B cell (primary cell): Measurements from ENCODE around the gene PHACTR1. TPM values are rescaled to one million over a fixed set of nuclear protein-coding genes. Genes with fewer than 3 reads are reported as not detected.

Experiments
- ATAC-seq: fragments of 200-7000 bp; cut with Tn5 transposase; one replicate; pipeline ENCODE4 v1.10.0; 2021; ENCODE audit warnings: low read depth, mild to moderate bottlenecking, moderate number of reproducible peaks, moderate library complexity
- CTCF ChIA-PET: fragments of 350-600 bp; sonication (Branson Sonifier 250); formaldehyde crosslinking; loops from one replicate; lab custom pipeline; 2021; ENCODE audit warnings: antibody characterized with exemption, inconsistent platforms; lab: Charles Lee
- POLR2A ChIA-PET: fragments of 350-600 bp; sonication (Branson Sonifier 250); formaldehyde crosslinking; loops from one replicate; lab custom pipeline; 2021; ENCODE audit warnings: antibody characterized with exemption; lab: Charles Lee
- DNase-seq: peaks from one replicate; pipeline ENCODE4 v3.0.0; 2013
- H2AFZ ChIP-seq: 2 replicates; pipeline ENCODE4 v1.6.1; 2012; ENCODE audit warnings: mild to moderate bottlenecking, low read depth, low read length; ENCODE audit not compliant: insufficient read depth, poor library complexity, severe bottlenecking
- H3K27ac ChIP-seq, 2 donors: 1 replicate in 1 of 2; 2 replicates in 1 of 2; pipeline ENCODE4 v1.5.1; 2012 to 2013; ENCODE audit warnings: low read length in 2 of 2, mild to moderate bottlenecking in 2 of 2, moderate library complexity in 1 of 2
- H3K27me3 ChIP-seq, 4 experiments: fragments of 200-600 bp in 1 of 4; sonication (generic) in 1 of 4; replicated peaks in 1 of 4; 1 replicate in 2 of 4; 2 replicates in 2 of 4; pipeline versions ENCODE4 v1.6.1 to v1.7.0; 2013 to 2016; ENCODE audit warnings: low read length in 3 of 4, mild to moderate bottlenecking in 2 of 4, mixed read lengths in 1 of 4, moderate library complexity in 1 of 4; ENCODE audit not compliant: insufficient read depth in 4 of 4, control insufficient read depth in 3 of 4; ENCODE audit errors: control extremely low read depth in 1 of 4
- H3K36me3 ChIP-seq, 2 experiments: replicated peaks in 1 of 2; 1 replicate in 1 of 2; 2 replicates in 1 of 2; pipeline versions ENCODE4 v1.6.1 to v1.7.1; 2013; ENCODE audit warnings: low read length in 1 of 2; ENCODE audit not compliant: insufficient read depth in 2 of 2, control insufficient read depth in 1 of 2; ENCODE audit errors: control extremely low read depth in 1 of 2, extremely low read depth in 1 of 2
- H3K4me1 ChIP-seq, 2 donors: fragments of 200-600 bp in 1 of 2; sonication (generic) in 1 of 2; 1 replicate in 1 of 2; 2 replicates in 1 of 2; pipeline versions ENCODE4 v1.5.1 to v1.6.1; 2013 to 2017; ENCODE audit warnings: low read length in 2 of 2; ENCODE audit not compliant: control insufficient read depth in 2 of 2, insufficient read depth in 2 of 2
- H3K4me2 ChIP-seq: replicated peaks from 2 replicates; pipeline ENCODE3; 2012; ENCODE audit warnings: mild to moderate bottlenecking, low read depth, low read length; ENCODE audit not compliant: poor library complexity, severe bottlenecking
- H3K4me3 ChIP-seq, 5 experiments: fragments of 200-600 bp in 1 of 5; sonication (generic) in 1 of 5; 1 replicate in 3 of 5; 2 replicates in 2 of 5; pipeline versions ENCODE4 v1.5.1 to v1.7.0; 2011 to 2016; ENCODE audit warnings: low read length in 4 of 5, mild to moderate bottlenecking in 4 of 5, low read depth in 2 of 5, control low read depth in 1 of 5, moderate library complexity in 1 of 5; ENCODE audit not compliant: insufficient read depth in 1 of 5; ENCODE audit errors: control extremely low read depth in 1 of 5, extremely low read depth in 1 of 5
- H3K79me2 ChIP-seq: fragments of 200-600 bp; sonication (generic); one replicate; pipeline ENCODE4 v1.6.0; 2016; ENCODE audit warnings: low read length; ENCODE audit not compliant: control insufficient read depth, insufficient read depth
- H3K9ac ChIP-seq: fragments of 200-600 bp; sonication (generic); 2 replicates; pipeline ENCODE4 v1.6.1; 2017; ENCODE audit warnings: mild to moderate bottlenecking, low read length, moderate library complexity
- H3K9me3 ChIP-seq, 3 donors: one replicate each; pipeline versions ENCODE4 v1.6.1 to v1.7.1; 2013; ENCODE audit warnings: low read length in 2 of 3; ENCODE audit not compliant: control insufficient read depth in 2 of 3, insufficient read depth in 1 of 3; ENCODE audit errors: control extremely low read depth in 1 of 3
- H4K20me1 ChIP-seq: 2 replicates; pipeline ENCODE4 v1.6.0; 2012; ENCODE audit warnings: mild to moderate bottlenecking, low read length; ENCODE audit not compliant: insufficient read depth, control insufficient read depth, poor library complexity, severe bottlenecking
- H3K27ac Mint-ChIP-seq: one replicate; pipeline ENCODE4 v1.8.0; 2021; ENCODE audit warnings: mixed read lengths
- H3K27me3 Mint-ChIP-seq: one replicate; pipeline ENCODE4 v1.8.0; 2021; ENCODE audit warnings: mixed read lengths
- H3K4me1 Mint-ChIP-seq: one replicate; pipeline ENCODE4 v1.8.0; 2021; ENCODE audit warnings: mixed read lengths
- H3K4me3 Mint-ChIP-seq: one replicate; pipeline ENCODE4 v1.8.0; 2021; ENCODE audit warnings: mixed read lengths
- H3K9me3 Mint-ChIP-seq: one replicate; pipeline ENCODE4 v1.8.0; 2022; ENCODE audit warnings: mixed read lengths; ENCODE audit not compliant: insufficient read depth
- CTCF ChIP-seq: fragments of 200-600 bp; IDR thresholded peaks from one replicate; pipeline ENCODE4 v1.8.0; 2022; ENCODE audit warnings: antibody characterized with exemption, mild to moderate bottlenecking
- EZH2 ChIP-seq: IDR thresholded peaks from 2 replicates; pipeline ENCODE4 v1.6.1; 2012; ENCODE audit warnings: borderline replicate concordance, low read depth, mild to moderate bottlenecking, moderate library complexity, low read length; ENCODE audit not compliant: insufficient read depth, poor library complexity, severe bottlenecking
- WGBS: methylation state at CpG from one replicate; pipeline ENCODE4 v1.1.5; 2013; ENCODE audit warnings: missing lambda C conversion rate; ENCODE audit not compliant: insufficient coverage; 5-methylcytosine and 5-hydroxymethylcytosine counted together
- intact Hi-C: fragments of 100-400 bp; cut with micrococcal nuclease; formaldehyde crosslinking; loops from one replicate; pipeline ENCODE4 v1.10.0; 2022
- polyA plus RNA-seq: library from polyadenylated mRNA; depleted of rRNA; stranded (reverse); fragments of >200 nt; gene quantifications from 2 replicates; pipeline ENCODE4 v1.2.3, GENCODE V29; 2012
- total RNA-seq, 2 donors: library from RNA; stranded (reverse); fragments of 120-200 nt in 1 of 2; gene quantifications; 1 replicate in 1 of 2; 2 replicates in 1 of 2; pipeline versions ENCODE4 v1.2.3 to v1.2.4, GENCODE V29; 2013 to 2022

Gene PHACTR1
- total and polyA plus RNA-seq, 2 donors (not counting 1 experiment from before 2014, with no cell fraction given) = 30.2 to 129 TPM

- ATAC-seq (no peak), DNase-seq (peak; percentile 33)
- Histone ChIP-seq H3K27ac (peak overlapping the region; percentile 94 to 96), H3K79me2 (peaks cover 98% of the 10 kb centered on the region), H3K9ac (peak overlapping the region; percentile 88), H3K4me3 (peak overlapping the region; percentile 75 to 99 (median 93)), H3K9me3 (no peaks in the 10 kb centered on the region), H2AFZ (no peak overlapping the region), H3K4me2 (peak overlapping the region; percentile 73), H4K20me1 (peaks cover 15% of the 10 kb centered on the region), H3K36me3 (peaks cover 0 to 49% of the 10 kb centered on the region in 2 experiments), H3K27me3 (no peaks in the 10 kb centered on the region), H3K4me1 (peaks cover 57 to 72% of the 10 kb centered on the region in 2 donors)
- intact Hi-C loops = loop anchor here (2.0 to 5.0 kb wide), 2 partner anchors 41 to 363 kb away; no protein-coding TSS in a partner anchor
- peaks cover 74% of the 10 kb centered on the region for H3K4me1 Mint-ChIP-seq
- ChIA-PET POLR2A (interaction anchor here (0.6 to 1.8 kb wide), 6 partner anchors 14 to 435 kb away, joined by 3 to 8 read pairs (median 4); partner anchors contain the start of gene TBC1D7), CTCF (interaction anchor here (0.8 to 8.2 kb wide), 12 partner anchors 10 to 108 kb away, joined by 3 to 152 read pairs (median 6); partner anchors contain the start of gene TBC1D7)
- H3K4me3 Mint-ChIP-seq = peak overlapping the region; percentile 94
- 60% methylated on average over 1 of the region's 8 CpGs for WGBS
- H3K9me3 Mint-ChIP-seq = no peaks in the 10 kb centered on the region
- peak overlapping the region; percentile 90 for H3K27ac Mint-ChIP-seq
- no peak for TF ChIP-seq CTCF
- no peak for TF ChIP-seq EZH2
- H3K27me3 Mint-ChIP-seq = no peaks in the 10 kb centered on the region
Observed at GRCh38 chr6:13275435-13275989, 558.9 kb downstream of the PHACTR1 start.

GRCh38 chr6:13277231-13277630 is 560.7 kb downstream of the PHACTR1 start:
- peaks cover 46 to 68% of the 10 kb centered on the region in 2 donors for H3K4me1 ChIP-seq
- H3K4me2 ChIP-seq = peak overlapping the region; percentile 58
- no peak overlapping the region for H3K4me3 ChIP-seq
- H3K9ac ChIP-seq = no peak overlapping the region
- no peaks in the 10 kb centered on the region for H3K9me3 ChIP-seq
- no peak for ATAC-seq
- H3K27ac ChIP-seq = peak overlapping the region; percentile 5 to 70
- Mint-ChIP-seq H3K9me3 (no peaks in the 10 kb centered on the region), H3K4me3 (peak overlapping the region; percentile 63), H3K27ac (peak overlapping the region; percentile 57), H3K4me1 (peaks cover 71% of the 10 kb centered on the region), H3K27me3 (no peaks in the 10 kb centered on the region)
- H3K27me3 ChIP-seq = no peaks in the 10 kb centered on the region
- H2AFZ ChIP-seq = no peak overlapping the region
- ChIA-PET POLR2A (interaction anchor here (0.7 to 1.3 kb wide), 4 partner anchors 12 to 26 kb away, joined by 3 to 7 read pairs (median 3); no protein-coding TSS in a partner anchor), CTCF (interaction anchor here (0.6 to 8.2 kb wide), 15 partner anchors 8 to 366 kb away, joined by 3 to 152 read pairs (median 9); partner anchors contain the start of gene TBC1D7)
- H3K36me3 ChIP-seq = peaks cover 0 to 66% of the 10 kb centered on the region in 2 experiments
- intact Hi-C loops = loop anchor here (5.0 kb wide), 1 partner anchor 365 kb away; no protein-coding TSS in a partner anchor
- DNase-seq = peak; percentile 25
- WGBS = 100% methylated on average over 1 of the region's 2 CpGs
- H4K20me1 ChIP-seq = peaks cover 33% of the 10 kb centered on the region
- no peak for TF ChIP-seq CTCF
- TF ChIP-seq EZH2 = no peak
- H3K79me2 ChIP-seq = peaks cover 98% of the 10 kb centered on the region
